ENCODE measurements around the gene PWWP2B.

DNA sequence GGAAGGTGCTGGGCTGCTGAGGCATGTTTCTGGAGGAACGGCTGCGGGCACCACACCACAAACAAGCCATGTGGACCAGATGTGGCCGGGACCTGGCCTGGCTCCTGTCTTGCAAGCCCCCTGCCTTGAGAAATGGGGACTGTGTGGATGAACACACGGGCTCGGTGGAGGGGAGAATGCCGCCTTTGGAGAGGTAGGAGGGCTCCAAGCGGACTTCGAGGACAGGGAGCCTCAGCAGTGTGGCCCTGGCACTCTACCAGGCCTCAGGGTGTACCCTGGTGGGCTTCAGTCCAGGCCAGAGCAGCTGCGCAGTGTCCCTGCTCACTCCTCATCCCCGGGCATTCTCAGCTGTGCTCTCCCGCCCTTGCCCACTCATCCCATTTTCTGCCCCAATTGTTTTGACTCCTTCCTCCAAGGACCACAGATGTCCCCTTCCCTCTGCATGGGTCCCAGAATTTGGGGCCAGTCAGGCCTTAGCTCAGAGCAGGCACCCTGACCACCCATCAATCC, 31.5 kb downstream of the PWWP2B start:
- TF ChIP-seq POLR2A (IDR thresholded peaks at IDR 0.05), result no peak
- TF ChIP-seq, protein P1, sequence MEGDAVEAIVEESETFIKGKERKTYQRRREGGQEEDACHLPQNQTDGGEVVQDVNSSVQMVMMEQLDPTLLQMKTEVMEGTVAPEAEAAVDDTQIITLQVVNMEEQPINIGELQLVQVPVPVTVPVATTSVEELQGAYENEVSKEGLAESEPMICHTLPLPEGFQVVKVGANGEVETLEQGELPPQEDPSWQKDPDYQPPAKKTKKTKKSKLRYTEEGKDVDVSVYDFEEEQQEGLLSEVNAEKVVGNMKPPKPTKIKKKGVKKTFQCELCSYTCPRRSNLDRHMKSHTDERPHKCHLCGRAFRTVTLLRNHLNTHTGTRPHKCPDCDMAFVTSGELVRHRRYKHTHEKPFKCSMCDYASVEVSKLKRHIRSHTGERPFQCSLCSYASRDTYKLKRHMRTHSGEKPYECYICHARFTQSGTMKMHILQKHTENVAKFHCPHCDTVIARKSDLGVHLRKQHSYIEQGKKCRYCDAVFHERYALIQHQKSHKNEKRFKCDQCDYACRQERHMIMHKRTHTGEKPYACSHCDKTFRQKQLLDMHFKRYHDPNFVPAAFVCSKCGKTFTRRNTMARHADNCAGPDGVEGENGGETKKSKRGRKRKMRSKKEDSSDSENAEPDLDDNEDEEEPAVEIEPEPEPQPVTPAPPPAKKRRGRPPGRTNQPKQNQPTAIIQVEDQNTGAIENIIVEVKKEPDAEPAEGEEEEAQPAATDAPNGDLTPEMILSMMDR (IDR thresholded peaks at IDR 0.05), result no peak

Data from esophagus squamous epithelium (tissue), 4 donors.